ENCODE data around the gene ADGRE2.

Gene ADGRE2

GRCh38 chr19:14817052-14817451 lies 38.7 kb upstream of the ADGRE2 start:
- H3K9me3 ChIP-seq (ENCODE audit: insufficient read depth, low read length), result no peaks in the 10 kb centered on the region
- H3F3A ChIP-seq (ENCODE audit: insufficient read depth), result no peaks in the 10 kb centered on the region
- H3K4me2 ChIP-seq (ENCODE audit: low read depth, low read length, poor library complexity, severe bottlenecking), result no peak overlapping the region
- no peak overlapping the region for H3K27ac ChIP-seq (ENCODE audit: low read depth, low read length)
- H3K27me3 ChIP-seq (ENCODE audit: low read length), result no peaks in the 10 kb centered on the region
- no peak for TF ChIP-seq EZH2phosphoT487 (conservative IDR thresholded peaks at IDR 0.05; ENCODE audit: low read length)
- TF ChIP-seq CTCF (IDR thresholded peaks at IDR 0.05; ENCODE audit: insufficient read depth, low read length, poor library complexity, severe bottlenecking), result no peak
- no peaks in the 10 kb centered on the region for H3K36me3 ChIP-seq (ENCODE audit: low read length)
- no peak overlapping the region for H3K9ac ChIP-seq (ENCODE audit: low read length)
- no peak overlapping the region for H2AFZ ChIP-seq (ENCODE audit: low read depth, low read length, severe bottlenecking)
- no peaks in the 10 kb centered on the region for H3K9me2 ChIP-seq (replicated peaks; ENCODE audit: insufficient read depth, low read length)
- H3K79me2 ChIP-seq (ENCODE audit: insufficient read depth, low read length), result no peaks in the 10 kb centered on the region
- H3K4me3 ChIP-seq (ENCODE audit: insufficient read depth, low read length, poor library complexity, severe bottlenecking), result no peak overlapping the region
- no peaks in the 10 kb centered on the region for H4K20me1 ChIP-seq (ENCODE audit: low read depth, low read length)

- no peaks in the 10 kb centered on the region for H4K20me1 ChIP-seq (ENCODE audit: low read depth, low read length)
- no peak overlapping the region for H3K4me3 ChIP-seq (ENCODE audit: insufficient read depth, low read length, poor library complexity, severe bottlenecking)
- no peaks in the 10 kb centered on the region for H3K27me3 ChIP-seq (ENCODE audit: low read length)
- no peak overlapping the region for H2AFZ ChIP-seq (ENCODE audit: low read depth, low read length, severe bottlenecking)
- no peaks in the 10 kb centered on the region for H3K9me3 ChIP-seq (ENCODE audit: insufficient read depth, low read length)
- no peaks in the 10 kb centered on the region for H3K9me2 ChIP-seq (replicated peaks; ENCODE audit: insufficient read depth, low read length)
- no peaks in the 10 kb centered on the region for H3F3A ChIP-seq (ENCODE audit: insufficient read depth)
- TF ChIP-seq EZH2phosphoT487 (conservative IDR thresholded peaks at IDR 0.05; ENCODE audit: low read length), result no peak
- no peak for TF ChIP-seq CTCF (IDR thresholded peaks at IDR 0.05; ENCODE audit: insufficient read depth, low read length, poor library complexity, severe bottlenecking)
- H3K9ac ChIP-seq (ENCODE audit: low read length), result no peak overlapping the region
- no peaks in the 10 kb centered on the region for H3K79me2 ChIP-seq (ENCODE audit: insufficient read depth, low read length)
- H3K27ac ChIP-seq (ENCODE audit: low read depth, low read length), result no peak overlapping the region
- no peaks in the 10 kb centered on the region for H3K36me3 ChIP-seq (ENCODE audit: low read length)
- no peak overlapping the region for H3K4me2 ChIP-seq (ENCODE audit: low read depth, low read length, poor library complexity, severe bottlenecking)
Observed at GRCh38 chr19:14814982-14815652, 36.8 kb upstream of the ADGRE2 start.

- H2AFZ ChIP-seq (ENCODE audit: low read depth, low read length, severe bottlenecking), result no peak overlapping the region
- H3F3A ChIP-seq (ENCODE audit: insufficient read depth), result no peaks in the 10 kb centered on the region
- H4K20me1 ChIP-seq (ENCODE audit: low read depth, low read length), result no peaks in the 10 kb centered on the region
Observed at GRCh38 chr19:14809272-14810057, 31.1 kb upstream of the ADGRE2 start.

More at GRCh38 chr19:14809272-14810057, 31.1 kb upstream of the ADGRE2 start:
- TF ChIP-seq CTCF (IDR thresholded peaks at IDR 0.05; ENCODE audit: insufficient read depth, low read length, poor library complexity, severe bottlenecking) (no peak), EZH2phosphoT487 (conservative IDR thresholded peaks at IDR 0.05; ENCODE audit: low read length) (no peak)
- H3K4me3 ChIP-seq (ENCODE audit: insufficient read depth, low read length, poor library complexity, severe bottlenecking), result no peak overlapping the region
- no peaks in the 10 kb centered on the region for H3K9me2 ChIP-seq (replicated peaks; ENCODE audit: insufficient read depth, low read length)
- H3K36me3 ChIP-seq (ENCODE audit: low read length), result no peaks in the 10 kb centered on the region
- no peak overlapping the region for H3K4me2 ChIP-seq (ENCODE audit: low read depth, low read length, poor library complexity, severe bottlenecking)
- no peak overlapping the region for H3K9ac ChIP-seq (ENCODE audit: low read length)
- H3K27me3 ChIP-seq (ENCODE audit: low read length), result no peaks in the 10 kb centered on the region
- no peaks in the 10 kb centered on the region; the same call in 1 of the 2 replicates for H3K9me3 ChIP-seq (ENCODE audit: insufficient read depth, low read length)
- no peaks in the 10 kb centered on the region for H3K79me2 ChIP-seq (ENCODE audit: insufficient read depth, low read length)
- no peak overlapping the region for H3K27ac ChIP-seq (ENCODE audit: low read depth, low read length)
